Measurements from ENCODE around the gene MCMBP.

DNA sequence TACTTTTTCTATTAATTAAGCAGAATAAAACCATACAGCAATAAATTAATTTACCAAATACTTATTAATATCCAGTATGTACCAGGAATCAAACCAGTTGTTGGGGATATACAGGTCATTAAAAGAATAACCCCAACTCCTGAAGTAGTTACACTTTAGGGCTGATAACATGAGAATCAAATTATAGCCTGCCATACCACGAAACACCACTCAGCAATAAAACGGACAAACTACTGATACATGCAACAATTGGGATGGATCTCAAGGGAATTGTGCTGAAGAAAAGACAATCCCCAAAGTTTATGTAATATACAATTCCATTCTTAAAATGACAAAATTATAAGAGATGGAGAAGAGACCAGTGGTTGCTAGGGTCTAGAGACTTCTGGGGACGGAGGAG lies 22.7 kb downstream of the MCMBP start:
- TF ChIP-seq, protein P1, sequence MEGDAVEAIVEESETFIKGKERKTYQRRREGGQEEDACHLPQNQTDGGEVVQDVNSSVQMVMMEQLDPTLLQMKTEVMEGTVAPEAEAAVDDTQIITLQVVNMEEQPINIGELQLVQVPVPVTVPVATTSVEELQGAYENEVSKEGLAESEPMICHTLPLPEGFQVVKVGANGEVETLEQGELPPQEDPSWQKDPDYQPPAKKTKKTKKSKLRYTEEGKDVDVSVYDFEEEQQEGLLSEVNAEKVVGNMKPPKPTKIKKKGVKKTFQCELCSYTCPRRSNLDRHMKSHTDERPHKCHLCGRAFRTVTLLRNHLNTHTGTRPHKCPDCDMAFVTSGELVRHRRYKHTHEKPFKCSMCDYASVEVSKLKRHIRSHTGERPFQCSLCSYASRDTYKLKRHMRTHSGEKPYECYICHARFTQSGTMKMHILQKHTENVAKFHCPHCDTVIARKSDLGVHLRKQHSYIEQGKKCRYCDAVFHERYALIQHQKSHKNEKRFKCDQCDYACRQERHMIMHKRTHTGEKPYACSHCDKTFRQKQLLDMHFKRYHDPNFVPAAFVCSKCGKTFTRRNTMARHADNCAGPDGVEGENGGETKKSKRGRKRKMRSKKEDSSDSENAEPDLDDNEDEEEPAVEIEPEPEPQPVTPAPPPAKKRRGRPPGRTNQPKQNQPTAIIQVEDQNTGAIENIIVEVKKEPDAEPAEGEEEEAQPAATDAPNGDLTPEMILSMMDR (IDR thresholded peaks at IDR 0.05), result no peak
- TF ChIP-seq POLR2A (IDR thresholded peaks at IDR 0.05), result no peak
